Kidney (tissue), 14 donors: ENCODE measurements around the gene OR52N1. TPM values are rescaled to one million over a fixed set of nuclear protein-coding genes. Genes with fewer than 3 reads are reported as not detected.
A peak's percentile ranks its signal among the peaks of the same experiment; 100 is the strongest.

Source experiments
- DNase-seq, 5 donors: peaks; one replicate each; pipeline ENCODE4 v3.0.0-alpha.2; 2013 to 2020
- FAIRE-seq: peaks from 2 replicates; lab custom pipeline; 2012; peaks lifted over from hg19 to GRCh38; lab: Jason Lieb, UNC
- H3K27ac ChIP-seq, 2 donors: one replicate each; pipeline ENCODE4 v1.7.0; 2013; ENCODE audit warnings: low read depth in 2 of 2, low read length in 2 of 2, inconsistent platforms in 1 of 2
- H3K27me3 ChIP-seq: one replicate; pipeline ENCODE4 v1.7.1; 2013; ENCODE audit warnings: low read length, inconsistent platforms; ENCODE audit not compliant: control insufficient read depth, insufficient read depth
- H3K36me3 ChIP-seq, 3 donors: one replicate each; pipeline versions ENCODE4 v1.7.0 to v1.7.1; 2013; ENCODE audit warnings: low read length in 3 of 3, control low read depth in 1 of 3, inconsistent platforms in 1 of 3; ENCODE audit not compliant: insufficient read depth in 3 of 3, control insufficient read depth in 2 of 3
- H3K4me1 ChIP-seq, 3 donors: one replicate each; pipeline versions ENCODE4 v1.7.0 to v1.7.1; 2013; ENCODE audit warnings: low read length in 3 of 3, inconsistent platforms in 1 of 3, low read depth in 1 of 3; ENCODE audit not compliant: control insufficient read depth in 2 of 3, insufficient read depth in 2 of 3
- H3K4me3 ChIP-seq, 3 donors: one replicate each; pipeline versions ENCODE4 v1.7.0 to v1.8.1; 2013; ENCODE audit warnings: low read length in 3 of 3, control low read depth in 1 of 3, inconsistent platforms in 1 of 3
- H3K9ac ChIP-seq, 3 donors: one replicate each; pipeline versions ENCODE4 v1.7.0 to v1.7.1; 2013; ENCODE audit warnings: low read length in 3 of 3, control low read depth in 1 of 3, inconsistent platforms in 1 of 3
- H3K9me3 ChIP-seq, 3 donors: one replicate each; pipeline versions ENCODE4 v1.7.0 to v1.7.1; 2013; ENCODE audit warnings: low read length in 3 of 3, control low read depth in 1 of 3, inconsistent platforms in 1 of 3; ENCODE audit not compliant: control insufficient read depth in 2 of 3, insufficient read depth in 1 of 3
- CTCF ChIP-seq: IDR thresholded peaks from 3 replicates; pipeline ENCODE4 v1.5.1; 2012; ENCODE audit warnings: mild to moderate bottlenecking, moderate library complexity, borderline replicate concordance; ENCODE audit not compliant: insufficient read depth; ENCODE audit errors: extremely low read depth
- intact Hi-C: fragments of 100-400 bp; cut with DNase I; formaldehyde crosslinking; loops from one replicate; pipeline ENCODE4 v1.11.1; 2022
- polyA plus RNA-seq: library from polyadenylated mRNA; stranded (reverse); fragments of 350-450 nt; fragmentation: Illumina TruSeq; extraction: RNeasy Lipid Tissue Mini Kit (QIAGEN cat#74804); gene quantifications from one replicate; pipeline ENCODE4 v1.2.3, GENCODE V29; 2014; ENCODE audit warnings: low read depth, low replicate concordance; ENCODE audit not compliant: insufficient read depth
- total RNA-seq: library from RNA; stranded (reverse); fragmentation: NEBNext Ultra II Directional; extraction: Animal tissue kit (Norgen Biotek cat#: 25700); gene quantifications from one replicate; pipeline ENCODE4 v1.2.1, GENCODE V29; 2021
- donor health status: control.
- donor health status: control.
- donor health status: control.
- donor health status: control.
- donor health status: control.
- donor health status: DM: yes; HTN: yes; CAD: no.
- donor health status: Normal renal cell carcinoma (clear cell type).

OR52N1 gene
- total and polyA plus RNA-seq, 2 donors from 2014 or later: not detected

DNA sequence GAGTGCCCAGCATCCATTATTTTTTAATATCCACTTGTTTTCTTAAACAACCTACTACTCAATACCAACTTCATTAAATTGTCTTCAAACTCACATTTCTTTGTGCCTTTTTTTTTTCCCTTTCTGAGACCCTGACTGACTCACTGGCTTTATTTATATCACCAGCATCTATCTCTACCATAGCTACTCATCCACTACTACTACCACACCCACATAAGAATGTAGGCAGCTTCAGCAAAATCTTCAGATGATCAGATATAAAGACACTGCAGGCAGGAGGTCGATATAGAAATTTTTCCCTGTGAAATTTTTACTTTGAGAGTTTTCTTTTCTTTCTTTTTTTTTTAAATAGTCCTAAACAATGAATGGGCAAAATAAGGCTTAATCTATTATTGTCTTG lies 52.6 kb downstream of the OR52N1 start:
- no peaks in the 10 kb centered on the region for H3K27me3 ChIP-seq
- intact Hi-C loops: no loop called here
- no peak for TF ChIP-seq CTCF
- H3K9me3 ChIP-seq: no peaks in the 10 kb centered on the region
- DNase-seq: no peak
- H3K27ac ChIP-seq: no peak overlapping the region
- no peak overlapping the region for H3K9ac ChIP-seq
- no peaks in the 10 kb centered on the region for H3K36me3 ChIP-seq
- FAIRE-seq: no peak
- no peaks in the 10 kb centered on the region for H3K4me1 ChIP-seq
- H3K4me3 ChIP-seq: no peak overlapping the region

GRCh38 chr11:5737670-5738392 lies 53.2 kb downstream of the OR52N1 start:
- no peaks in the 10 kb centered on the region for H3K36me3 ChIP-seq
- no peak overlapping the region for H3K4me3 ChIP-seq
- no peak overlapping the region for H3K9ac ChIP-seq
- intact Hi-C loops: no loop called here
- no peaks in the 10 kb centered on the region for H3K9me3 ChIP-seq
- FAIRE-seq (no peak), DNase-seq (peak in 1 of 5 donors; percentile 0)
- no peak for TF ChIP-seq CTCF
- H3K27me3 ChIP-seq: no peaks in the 10 kb centered on the region
- no peak overlapping the region for H3K27ac ChIP-seq
- H3K4me1 ChIP-seq: no peaks in the 10 kb centered on the region

GRCh38 chr11:5737091-5737490 lies 54.0 kb downstream of the OR52N1 start:
- Histone ChIP-seq H3K9me3 (no peaks in the 10 kb centered on the region), H3K4me3 (no peak overlapping the region), H3K9ac (no peak overlapping the region), H3K27me3 (no peaks in the 10 kb centered on the region), H3K36me3 (no peaks in the 10 kb centered on the region), H3K27ac (no peak overlapping the region), H3K4me1 (no peaks in the 10 kb centered on the region)
- no peak for TF ChIP-seq CTCF
- intact Hi-C loops: no loop called here
- DNase-seq (peak in 2 of 5 donors; percentile 3 to 5), FAIRE-seq (no peak)

Other genes with a start within 250 kb of the OR52N1 start
- 0.57 TPM for gene OR52H1, start 242.7 kb downstream of the OR52N1 start, total RNA-seq
- not detected for gene OR52H1, start 242.7 kb downstream of the OR52N1 start, polyA plus RNA-seq
- gene OR52B6, start 210.4 kb downstream of the OR52N1 start, total RNA-seq: not detected
- not detected for gene OR52B6, start 210.4 kb downstream of the OR52N1 start, polyA plus RNA-seq
- gene TRIM6, start 194.6 kb downstream of the OR52N1 start, total RNA-seq: 6.5 TPM
- gene TRIM6, start 194.6 kb downstream of the OR52N1 start, polyA plus RNA-seq: 7.4 TPM
- gene TRIM34, start 166.3 kb downstream of the OR52N1 start, total RNA-seq: 6.7 TPM
- 5.9 TPM for gene TRIM34, start 166.3 kb downstream of the OR52N1 start, polyA plus RNA-seq
- gene TRIM5, start 106.2 kb downstream of the OR52N1 start, total RNA-seq: 27.7 TPM
- gene TRIM5, start 106.2 kb downstream of the OR52N1 start, polyA plus RNA-seq: 11.2 TPM
- gene TRIM22, start 101.5 kb downstream of the OR52N1 start, total RNA-seq: 80.9 TPM
- 11.5 TPM for gene TRIM22, start 101.5 kb downstream of the OR52N1 start, polyA plus RNA-seq
- 0.28 TPM for gene OR56B1, start 54.8 kb downstream of the OR52N1 start, total RNA-seq
- gene OR56B1, start 54.8 kb downstream of the OR52N1 start, polyA plus RNA-seq: not detected
- gene OR52N4, start 37.0 kb downstream of the OR52N1 start, total RNA-seq: 0.60 TPM
- not detected for gene OR52N4, start 37.0 kb downstream of the OR52N1 start, polyA plus RNA-seq
- not detected for gene OR52N5, start 7.9 kb downstream of the OR52N1 start, total RNA-seq
- not detected for gene OR52N5, start 7.9 kb downstream of the OR52N1 start, polyA plus RNA-seq
- not detected for gene OR52N2, start 17.7 kb upstream of the OR52N1 start, total RNA-seq
- not detected for gene OR52N2, start 17.7 kb upstream of the OR52N1 start, polyA plus RNA-seq
- not detected for gene OR52E6, start 50.6 kb upstream of the OR52N1 start, total RNA-seq
- not detected for gene OR52E6, start 50.6 kb upstream of the OR52N1 start, polyA plus RNA-seq
- gene OR52E8, start 66.4 kb upstream of the OR52N1 start, total RNA-seq: 0.25 TPM
- not detected for gene OR52E8, start 66.4 kb upstream of the OR52N1 start, polyA plus RNA-seq
- gene OR52E4, start 89.4 kb upstream of the OR52N1 start, total RNA-seq: not detected
- gene OR52E4, start 89.4 kb upstream of the OR52N1 start, polyA plus RNA-seq: not detected
- not detected for gene OR52E5, start 101.9 kb upstream of the OR52N1 start, total RNA-seq
- gene OR52E5, start 101.9 kb upstream of the OR52N1 start, polyA plus RNA-seq: not detected
- not detected for gene OR56A3, start 151.0 kb upstream of the OR52N1 start, total RNA-seq
- not detected for gene OR56A3, start 151.0 kb upstream of the OR52N1 start, polyA plus RNA-seq
- gene OR56A5, start 177.2 kb upstream of the OR52N1 start, total RNA-seq: not detected
- gene OR56A5, start 177.2 kb upstream of the OR52N1 start, polyA plus RNA-seq: not detected
- gene OR52L1, start 195.7 kb upstream of the OR52N1 start, total RNA-seq: not detected
- gene OR52L1, start 195.7 kb upstream of the OR52N1 start, polyA plus RNA-seq: not detected
- 0.09 TPM for gene OR56A4, start 215.7 kb upstream of the OR52N1 start, total RNA-seq
- gene OR56A4, start 215.7 kb upstream of the OR52N1 start, polyA plus RNA-seq: not detected
- 0.03 TPM for gene OR56A1, start 239.5 kb upstream of the OR52N1 start, total RNA-seq
- not detected for gene OR56A1, start 239.5 kb upstream of the OR52N1 start, polyA plus RNA-seq